ENCODE results near the gene RGSL1.

RGSL1 gene

DNA sequence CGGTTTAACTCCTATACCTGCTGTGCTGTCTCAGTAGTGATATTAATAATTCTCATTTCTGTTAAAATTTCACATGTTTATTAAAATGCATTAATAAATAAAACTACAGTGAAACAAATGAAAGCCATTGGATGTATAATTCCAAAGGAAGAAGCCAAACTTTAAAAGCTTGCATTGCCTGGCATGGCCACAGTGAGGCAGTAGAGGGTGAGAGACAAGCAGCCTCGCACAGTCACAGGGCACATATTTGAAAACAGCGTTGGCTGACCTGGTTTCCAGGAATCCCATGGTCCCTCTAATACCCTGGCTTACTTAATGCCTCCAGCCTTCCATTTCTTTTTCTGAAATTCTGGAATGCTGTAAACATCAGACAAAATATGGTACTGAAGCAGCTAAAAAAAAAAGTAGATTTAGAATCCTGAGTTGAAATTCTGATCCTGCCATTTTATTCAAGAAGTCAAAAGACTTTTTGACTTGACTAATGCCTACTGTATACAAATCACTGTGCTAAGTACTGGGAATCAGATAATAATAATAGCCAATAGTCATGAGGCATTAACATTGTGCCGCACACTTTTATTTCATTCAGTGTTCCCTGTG is 145.8 kb downstream of the RGSL1 start:
- peak; percentile 82 for DNase-seq

DNA sequence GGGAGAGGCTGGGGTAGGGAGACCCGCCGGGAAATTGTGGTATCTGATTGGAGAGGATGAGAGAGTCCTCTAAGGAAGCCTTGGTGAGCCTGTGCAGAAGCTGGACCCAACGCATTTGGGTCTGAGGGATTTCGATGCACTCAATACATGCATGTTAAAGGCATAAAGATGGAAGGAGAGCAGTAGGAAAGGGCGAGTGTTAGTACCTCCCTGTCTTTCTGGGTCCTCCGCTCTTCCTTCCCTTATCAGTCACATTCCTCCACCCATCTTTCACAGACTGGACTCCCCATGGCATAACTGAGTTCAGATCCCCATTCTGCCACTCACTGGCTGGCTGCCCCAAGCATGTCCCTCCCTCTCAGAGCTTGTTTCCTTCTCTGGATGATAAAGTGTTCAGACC is 147.0 kb downstream of the RGSL1 start:
- no peak for DNase-seq

DNA sequence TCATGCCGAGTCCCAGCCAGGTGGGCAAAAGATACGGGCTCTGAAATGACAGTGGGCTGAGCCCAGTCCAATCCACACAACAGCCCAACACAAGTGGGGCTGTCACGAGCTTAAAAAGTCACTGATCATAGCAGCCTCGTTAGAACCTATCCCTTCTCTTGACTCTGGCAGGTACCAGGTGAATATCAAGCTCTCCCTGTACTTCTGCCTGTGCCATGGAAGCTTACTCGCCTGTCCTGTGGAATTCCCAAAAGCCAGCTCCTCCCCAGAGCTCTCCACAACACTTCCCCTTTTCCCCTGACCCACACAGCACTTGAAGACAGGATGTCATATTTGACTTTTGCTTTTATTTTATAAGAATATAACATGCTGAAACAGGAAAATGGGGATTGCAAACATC is 148.3 kb downstream of the RGSL1 start:
- no peak for DNase-seq

DNA sequence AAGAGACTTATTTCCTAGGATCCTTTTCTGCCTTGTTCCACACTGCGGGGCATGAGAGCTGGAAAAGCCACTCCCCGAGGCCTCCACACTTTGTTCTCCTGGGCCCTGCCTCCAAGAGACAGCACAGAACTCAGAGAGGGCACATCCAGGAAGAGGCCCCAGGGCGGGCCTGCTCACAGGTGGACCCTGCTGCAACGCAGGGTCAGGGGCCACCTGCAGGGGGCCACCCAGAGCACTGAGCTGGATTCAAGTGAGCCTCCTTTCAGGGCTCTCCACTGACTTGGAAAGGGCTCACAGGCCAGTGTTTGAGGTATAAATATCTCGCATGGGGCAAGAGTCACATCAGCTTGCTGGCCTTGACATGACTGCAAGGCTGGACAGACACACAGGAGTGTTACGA is 149.4 kb downstream of the RGSL1 start:
- DNase-seq: peak; percentile 57

DNA sequence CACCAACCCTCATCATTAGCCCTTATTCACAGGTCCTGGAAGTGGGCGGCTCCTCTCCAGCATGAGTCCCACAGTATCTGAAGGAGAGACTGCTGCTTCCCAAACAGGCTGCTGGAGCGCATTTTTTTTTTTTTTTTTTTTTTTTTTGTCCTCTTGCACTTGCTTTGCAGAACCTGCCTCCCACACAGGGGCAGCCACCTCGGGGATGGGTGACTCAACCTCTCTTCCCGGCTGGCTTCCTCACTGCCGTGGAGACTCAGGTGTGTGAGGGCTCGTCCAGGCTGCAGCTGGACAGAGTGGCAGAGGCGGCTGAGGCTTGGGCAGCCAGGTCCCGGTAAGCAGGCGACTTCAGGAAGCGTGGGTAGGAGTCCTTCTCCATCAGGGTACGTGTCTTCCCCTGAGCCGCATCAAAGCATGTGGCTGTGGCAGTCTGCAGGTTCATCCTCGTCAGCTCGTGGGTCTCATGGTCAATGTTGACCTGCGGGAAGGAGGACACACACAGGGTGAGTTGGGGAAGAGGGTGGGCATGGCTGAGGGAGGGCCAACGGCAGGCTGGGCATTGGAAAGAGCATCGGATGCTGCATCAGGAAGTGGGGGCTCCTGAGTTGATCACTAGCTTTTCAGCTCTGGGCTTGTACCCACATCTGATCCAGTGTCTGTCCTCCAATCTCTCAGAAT is 150.2 kb downstream of the RGSL1 start:
- DNase-seq: no peak

DNA sequence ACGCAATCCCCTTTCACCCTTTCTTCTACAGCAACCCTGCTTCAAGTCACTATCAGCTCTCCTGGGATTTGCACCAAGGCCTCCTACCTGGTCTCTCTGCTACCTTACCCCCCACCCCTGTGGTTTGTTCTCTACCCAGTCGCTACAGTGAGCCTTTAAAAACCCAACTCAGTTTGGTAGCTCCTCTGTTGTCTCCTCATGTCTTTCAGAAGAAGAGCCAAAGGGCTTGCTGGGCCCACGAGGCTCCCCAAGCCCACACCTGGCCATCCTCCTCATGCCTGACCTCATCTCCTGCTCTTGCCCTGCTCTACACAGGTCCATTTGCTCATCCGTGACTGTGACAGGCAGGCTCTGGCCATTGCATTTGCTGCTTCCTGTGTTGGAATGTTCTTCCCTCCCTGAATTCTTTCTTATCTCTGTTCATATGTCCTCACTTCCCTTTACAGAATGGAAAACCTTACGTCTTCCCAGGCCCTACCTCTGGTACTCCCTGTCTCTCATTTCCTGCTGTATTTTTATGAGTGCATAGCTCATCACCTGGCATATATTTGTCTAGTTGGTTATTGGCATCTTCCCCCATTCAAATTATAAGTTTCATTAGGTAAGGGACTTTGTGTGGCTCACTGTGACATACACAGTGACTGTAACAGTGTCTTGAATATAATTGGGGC is 150.9 kb downstream of the RGSL1 start:
- no peak for DNase-seq

DNA sequence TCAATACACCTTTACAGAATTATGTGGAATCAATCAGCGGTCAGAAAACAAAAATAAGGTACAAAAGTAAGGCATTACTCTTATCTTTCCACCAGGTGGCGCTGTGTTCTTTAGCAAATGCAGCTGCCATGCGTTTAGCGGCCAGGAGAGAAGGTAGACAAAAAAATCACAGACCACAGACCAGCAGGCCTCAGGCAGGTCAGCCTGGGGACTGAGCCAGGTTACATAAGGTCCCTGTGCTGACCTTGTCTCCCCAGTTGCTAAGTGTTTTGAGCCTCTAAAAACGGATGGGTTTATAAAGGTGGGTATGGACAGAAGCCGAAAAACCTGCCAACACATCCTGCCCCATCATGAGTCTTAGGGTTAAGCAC is 151.5 kb downstream of the RGSL1 start:
- peak; percentile 91 for DNase-seq

DNA sequence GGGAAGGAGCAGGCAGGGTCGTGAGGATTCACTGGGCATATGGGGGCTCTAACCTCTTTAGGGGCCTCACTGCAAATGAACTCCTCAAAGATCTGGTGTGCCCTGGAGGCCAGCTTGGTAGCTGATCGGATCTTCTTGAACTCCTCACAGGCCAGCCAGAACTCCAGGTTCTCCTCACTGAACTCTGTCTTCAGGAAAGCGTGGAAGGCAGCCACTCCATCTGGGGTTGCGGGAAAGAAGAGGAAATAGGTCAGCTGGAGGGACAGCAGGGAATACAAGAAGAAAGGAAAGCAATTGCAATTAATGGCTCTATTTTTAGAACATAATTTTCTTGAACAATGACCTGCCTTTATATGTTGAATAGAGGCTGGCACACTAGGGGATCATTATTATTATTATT is 152.0 kb downstream of the RGSL1 start:
- DNase-seq: no peak

DNA sequence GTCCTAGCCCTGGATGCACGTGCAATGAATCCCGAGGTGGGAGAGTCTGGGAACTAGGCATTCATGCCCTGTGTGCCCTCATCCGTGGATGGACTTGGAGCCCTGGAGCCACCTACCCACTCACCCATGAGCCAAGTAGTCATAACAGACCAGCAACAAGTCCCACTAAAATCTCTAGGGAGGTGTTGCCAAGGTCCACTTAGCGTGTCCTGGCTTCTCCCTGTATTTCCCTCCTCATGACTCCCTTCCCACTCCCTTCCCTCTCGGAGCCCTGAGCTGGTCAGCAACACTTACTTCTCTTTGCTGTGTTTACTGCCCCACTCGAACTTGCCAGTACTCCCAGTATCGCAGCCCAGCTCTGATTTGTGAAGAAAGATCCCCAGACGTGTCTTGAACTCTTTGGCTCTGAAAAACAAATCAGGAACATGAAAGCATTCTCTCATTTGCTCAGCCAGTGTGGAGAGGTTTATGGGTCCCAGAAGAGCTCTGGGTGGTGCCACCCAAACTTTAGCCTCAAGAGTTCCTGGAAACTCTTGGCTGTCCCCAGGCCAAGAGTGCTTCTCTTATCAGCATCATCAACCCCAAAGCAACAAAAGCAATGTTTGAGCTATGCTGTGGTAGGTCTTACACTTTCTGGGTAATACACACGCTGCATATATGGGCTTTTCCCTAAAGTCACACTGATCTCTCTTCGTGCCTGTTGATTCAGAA is 153.1 kb downstream of the RGSL1 start:
- peak; percentile 53 for DNase-seq

DNA sequence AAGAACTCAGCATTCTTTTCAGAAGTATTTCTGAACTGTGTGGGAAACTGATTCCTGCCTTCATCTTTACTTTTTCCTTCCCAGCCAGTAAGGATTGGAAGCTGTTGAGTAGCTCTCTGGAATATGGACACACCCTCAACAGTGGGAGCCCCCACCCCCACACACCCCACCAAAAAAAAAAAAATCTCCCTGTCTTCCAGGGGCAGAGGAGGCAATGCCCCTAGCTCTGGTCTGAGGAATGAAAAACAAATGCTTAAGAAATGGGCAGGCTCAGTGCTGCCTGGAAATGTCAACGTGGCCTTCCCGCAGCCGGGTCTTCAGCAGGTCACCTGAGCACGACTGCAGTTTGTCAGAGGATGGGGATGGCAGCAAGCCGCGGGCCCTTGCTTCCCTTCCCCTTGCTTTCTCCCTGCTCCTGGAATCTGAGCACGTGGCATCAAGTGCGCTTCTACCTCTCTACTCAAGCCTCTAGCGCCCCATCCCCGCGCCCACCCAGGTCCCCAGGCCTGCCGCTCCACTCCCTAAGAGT is 153.8 kb downstream of the RGSL1 start:
- no peak for DNase-seq

DNA sequence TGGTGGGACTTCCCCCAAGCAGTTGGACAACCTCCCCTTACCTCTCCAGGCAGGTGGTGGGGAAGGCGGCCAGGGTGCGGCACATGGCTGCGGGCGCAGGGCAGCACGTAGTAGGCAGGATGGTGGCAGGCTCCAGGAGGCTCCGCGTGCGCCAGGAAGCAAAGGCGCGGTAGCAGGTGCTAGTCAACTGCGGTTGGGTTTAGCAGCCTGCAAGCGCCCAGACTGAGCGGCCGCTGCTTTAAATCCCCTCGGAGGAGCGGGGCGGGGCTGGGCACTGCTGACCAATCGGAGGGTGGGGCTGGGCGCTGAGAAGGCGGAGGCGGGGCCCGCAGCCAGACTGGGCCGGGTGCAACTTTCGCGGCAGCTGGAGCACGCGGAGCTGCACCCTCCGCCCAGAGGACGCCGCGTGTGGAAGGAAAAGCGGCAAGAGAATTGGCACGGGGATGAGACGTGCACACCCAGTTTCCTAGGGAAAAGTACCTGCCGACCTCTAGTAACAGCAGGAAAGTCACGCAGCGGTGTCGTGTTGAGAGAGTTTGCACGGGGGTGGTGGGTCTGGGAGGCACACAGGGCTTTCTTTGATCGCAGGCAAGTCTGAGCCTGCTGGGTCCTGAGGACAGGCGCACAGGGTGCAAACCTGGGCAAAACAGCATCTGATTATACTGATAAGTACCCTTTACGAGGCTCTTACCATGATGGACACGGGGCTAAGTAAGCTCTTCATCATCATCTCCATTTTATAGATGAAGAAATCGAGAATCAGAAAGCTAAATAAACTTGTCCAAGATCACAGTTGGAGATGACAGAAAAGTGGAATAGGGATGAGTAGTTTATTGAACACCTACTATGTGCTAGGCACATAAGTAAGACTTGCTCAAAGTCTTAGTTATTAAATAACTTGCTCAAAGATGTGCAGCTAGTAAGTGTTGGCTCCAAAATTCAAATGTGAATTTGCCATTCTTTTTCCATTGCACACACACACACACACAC is 154.5 kb downstream of the RGSL1 start, which contains the start of gene RGS16:
TSS of gene RGS16 (minus strand) at position 215 of the 990 bp plus-strand sequence. CDS start at position 85, 130 bp downstream.
- DNase-seq: peak; percentile 97

DNA sequence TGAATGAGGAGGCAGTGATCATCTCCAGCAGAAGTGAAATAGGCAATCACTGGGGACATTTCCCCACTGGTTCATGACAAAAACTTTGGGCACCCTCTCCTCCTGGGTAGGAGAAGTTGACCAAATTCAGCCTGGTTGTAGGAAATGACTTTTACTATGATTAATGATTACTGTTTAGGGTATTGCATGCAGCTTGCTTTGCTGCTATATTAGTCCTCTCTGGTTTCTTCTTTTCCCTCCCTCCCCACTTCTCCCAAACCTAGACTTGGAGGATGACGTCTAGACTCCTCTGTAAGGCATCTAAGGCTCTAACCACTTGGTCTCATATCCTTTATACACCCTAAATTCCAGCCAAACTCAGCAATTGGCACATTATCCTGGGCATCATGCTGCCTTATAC is 157.6 kb downstream of the RGSL1 start:
- DNase-seq: no peak

DNA sequence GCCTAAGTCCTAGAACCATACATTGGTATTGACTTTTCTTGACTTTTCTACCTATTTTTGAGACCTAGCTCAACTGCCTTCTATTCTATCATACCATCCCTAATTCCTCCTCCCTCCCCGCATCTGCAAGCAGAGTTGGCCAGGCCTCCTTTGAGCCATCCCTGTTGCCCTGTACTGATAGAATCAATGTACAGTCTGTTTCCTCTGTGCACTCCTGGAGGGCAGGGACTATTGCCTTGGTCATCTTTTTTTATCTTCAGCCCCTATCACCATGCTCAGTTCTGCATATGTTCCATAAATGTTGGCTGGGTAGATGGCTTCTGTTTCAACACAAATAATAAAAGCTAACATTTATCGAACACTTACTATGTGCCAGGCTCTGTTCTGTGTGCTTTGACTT is 158.3 kb downstream of the RGSL1 start:
- no peak for DNase-seq

DNA sequence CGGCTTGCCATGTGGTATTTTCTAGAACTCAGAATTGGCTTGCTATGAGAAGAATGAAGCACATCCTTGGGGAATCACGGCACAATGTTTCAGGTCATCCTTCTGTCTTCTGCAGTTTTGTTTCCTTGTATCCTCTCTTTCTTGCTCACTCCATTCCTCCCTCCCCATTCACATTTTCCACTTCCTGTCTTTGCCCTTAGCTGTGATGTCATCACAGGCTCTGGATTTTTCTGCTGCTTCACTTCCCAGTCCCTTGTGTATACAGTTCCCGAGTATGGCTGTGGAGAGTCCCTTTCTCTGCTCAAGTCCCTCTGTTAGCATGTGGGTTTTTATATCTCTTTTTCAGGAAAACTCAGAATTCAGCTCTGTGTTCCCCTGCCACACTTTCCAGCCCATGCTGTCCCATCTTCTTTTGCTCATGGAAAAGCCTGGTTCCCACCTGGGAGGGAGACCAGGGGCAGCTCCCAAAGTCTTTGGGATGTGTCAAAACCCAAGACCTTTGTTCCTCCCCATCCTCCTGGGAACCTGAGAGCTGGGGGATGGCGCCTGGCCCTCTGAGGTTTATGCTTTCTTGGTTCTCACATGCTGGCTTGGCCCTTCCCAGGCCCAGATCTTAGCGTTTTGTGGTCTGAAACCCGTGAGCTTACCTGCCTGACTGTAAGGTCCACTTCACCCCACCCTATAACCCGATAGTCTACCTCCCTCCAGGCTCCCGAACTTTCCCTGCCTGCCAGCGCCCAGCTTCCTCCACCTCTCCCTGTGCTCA is 159.1 kb downstream of the RGSL1 start:
- no peak for DNase-seq
